Psoas muscle (tissue), 8 donors: Measurements from ENCODE around the gene SETBP1. TPM values are rescaled to one million over a fixed set of nuclear protein-coding genes. Genes with fewer than 3 reads are reported as not detected.

ENCODE experiments used
- ATAC-seq, 4 donors: fragments of 200-7000 bp; cut with Tn5 transposase; one replicate each; pipeline ENCODE4 v1.9.1; 2020; ENCODE audit warnings: moderate library complexity in 3 of 4, mild to moderate bottlenecking in 2 of 4
- DNase-seq, 2 donors: peaks; one replicate each; pipeline ENCODE4 v3.0.0-alpha.2; 2020
- H3K27ac ChIP-seq: fragments of 200-600 bp; one replicate; pipeline ENCODE4 v1.8.0; 2022
- H3K27me3 ChIP-seq, 3 donors: fragments of 200-600 bp in 1 of 3; one replicate each; pipeline versions ENCODE4 v1.6.1 to v1.8.0; 2013 to 2022; ENCODE audit warnings: low read length in 2 of 3, mild to moderate bottlenecking in 2 of 3, moderate library complexity in 1 of 3; ENCODE audit not compliant: insufficient read depth in 3 of 3
- H3K36me3 ChIP-seq, 2 donors: fragments of 200-600 bp in 1 of 2; one replicate each; pipeline versions ENCODE4 v1.6.1 to v1.8.0; 2013 to 2022; ENCODE audit warnings: low read depth in 1 of 2, mild to moderate bottlenecking in 1 of 2, moderate library complexity in 1 of 2; ENCODE audit not compliant: insufficient read depth in 1 of 2
- H3K4me1 ChIP-seq: fragments of 200-600 bp; one replicate; pipeline ENCODE4 v1.8.0; 2022
- H3K4me3 ChIP-seq: fragments of 200-600 bp; one replicate; pipeline ENCODE4 v1.8.0; 2022; ENCODE audit warnings: mild to moderate bottlenecking
- H3K9me3 ChIP-seq: fragments of 200-600 bp; one replicate; pipeline ENCODE4 v1.8.0; 2022
- WGBS, 3 donors: extraction: QIAGEN DNeasy Blood & Tissue Kit; methylation state at CpG; one replicate each; pipeline versions ENCODE4 v1.1.6 to v1.1.7; 2013; 5-methylcytosine and 5-hydroxymethylcytosine counted together
- intact Hi-C, 2 donors: fragments of 100-400 bp; cut with DNase I; formaldehyde crosslinking; loops; one replicate each; pipeline versions ENCODE4 v1.11.0 to v1.14.2; 2022
- polyA plus RNA-seq, 3 donors: library from polyadenylated mRNA; stranded (reverse); fragments of 200-250 nt; gene quantifications; one replicate each; pipeline ENCODE4 v1.2.3, GENCODE V29; 2013
- total RNA-seq, 4 donors: library from RNA; stranded (reverse); fragmentation: NEBNext Ultra II Directional in 2 of 4; extraction: Animal tissue kit (Norgen Biotek cat#: 25700) in 2 of 4; gene quantifications; one replicate each; pipeline versions ENCODE4 v1.2.1 to v1.2.4, GENCODE V29; 2021 to 2023
- TF ChIP-seq, protein P1 (sequence below): fragments of 200-600 bp; IDR thresholded peaks from one replicate; pipeline ENCODE4 v1.8.0; 2022; ENCODE audit warnings: antibody characterized with exemption
- donor health status: healthy with polysubstance abuse.
- donor health status: DM: no; HTN: no; CAD: no; lungs with moderate emphysema.
- donor health status: Bipolar disorder and iron deficiency.
- donor health status: healthy.
- donor health status: DM: yes; HTN: yes; CAD: no.
- donor health status: DM: no; HTN: no; CAD: no.
- donor health status: DM: no; HTN: no; CAD: no.
- donor health status: DM: yes; HTN: yes; CAD: no.

Gene SETBP1
- total and polyA plus RNA-seq, 7 donors = 0.61 to 21.0 (median 10.5) TPM

DNA sequence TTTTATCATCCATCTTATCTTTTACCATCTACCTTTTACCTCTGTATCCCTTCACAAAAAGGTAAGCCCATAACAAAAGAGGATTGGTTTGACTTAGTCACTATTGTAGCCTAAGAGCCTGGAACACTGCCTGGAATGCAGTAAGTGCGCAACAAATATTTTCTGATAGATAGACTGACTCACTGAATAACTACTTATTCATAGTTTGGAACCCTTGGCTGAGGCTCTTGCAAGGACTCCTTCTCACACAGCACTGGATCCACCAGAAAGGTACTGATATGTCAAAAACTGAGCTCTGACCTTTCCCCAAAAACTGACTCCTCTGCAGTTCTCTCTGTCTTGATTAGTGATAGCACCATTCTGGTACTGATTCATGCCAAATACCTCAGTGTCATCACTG is 426.7 kb downstream of the SETBP1 start:
- Histone ChIP-seq H3K27ac (no peak overlapping the region), H3K9me3 (no peaks in the 10 kb centered on the region), H3K36me3 (no peaks in the 10 kb centered on the region), H3K27me3 (peaks cover 0 to 2% (median 0%) of the 10 kb centered on the region in 3 donors), H3K4me1 (no peaks in the 10 kb centered on the region), H3K4me3 (no peak overlapping the region)
- no peak for DNase-seq
- WGBS, 3 donors = 100% methylated on average over 1 of the region's 1 CpG
- TF ChIP-seq, protein P1, sequence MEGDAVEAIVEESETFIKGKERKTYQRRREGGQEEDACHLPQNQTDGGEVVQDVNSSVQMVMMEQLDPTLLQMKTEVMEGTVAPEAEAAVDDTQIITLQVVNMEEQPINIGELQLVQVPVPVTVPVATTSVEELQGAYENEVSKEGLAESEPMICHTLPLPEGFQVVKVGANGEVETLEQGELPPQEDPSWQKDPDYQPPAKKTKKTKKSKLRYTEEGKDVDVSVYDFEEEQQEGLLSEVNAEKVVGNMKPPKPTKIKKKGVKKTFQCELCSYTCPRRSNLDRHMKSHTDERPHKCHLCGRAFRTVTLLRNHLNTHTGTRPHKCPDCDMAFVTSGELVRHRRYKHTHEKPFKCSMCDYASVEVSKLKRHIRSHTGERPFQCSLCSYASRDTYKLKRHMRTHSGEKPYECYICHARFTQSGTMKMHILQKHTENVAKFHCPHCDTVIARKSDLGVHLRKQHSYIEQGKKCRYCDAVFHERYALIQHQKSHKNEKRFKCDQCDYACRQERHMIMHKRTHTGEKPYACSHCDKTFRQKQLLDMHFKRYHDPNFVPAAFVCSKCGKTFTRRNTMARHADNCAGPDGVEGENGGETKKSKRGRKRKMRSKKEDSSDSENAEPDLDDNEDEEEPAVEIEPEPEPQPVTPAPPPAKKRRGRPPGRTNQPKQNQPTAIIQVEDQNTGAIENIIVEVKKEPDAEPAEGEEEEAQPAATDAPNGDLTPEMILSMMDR = no peak
- intact Hi-C loops = no loop called here
- no peak for ATAC-seq

DNA sequence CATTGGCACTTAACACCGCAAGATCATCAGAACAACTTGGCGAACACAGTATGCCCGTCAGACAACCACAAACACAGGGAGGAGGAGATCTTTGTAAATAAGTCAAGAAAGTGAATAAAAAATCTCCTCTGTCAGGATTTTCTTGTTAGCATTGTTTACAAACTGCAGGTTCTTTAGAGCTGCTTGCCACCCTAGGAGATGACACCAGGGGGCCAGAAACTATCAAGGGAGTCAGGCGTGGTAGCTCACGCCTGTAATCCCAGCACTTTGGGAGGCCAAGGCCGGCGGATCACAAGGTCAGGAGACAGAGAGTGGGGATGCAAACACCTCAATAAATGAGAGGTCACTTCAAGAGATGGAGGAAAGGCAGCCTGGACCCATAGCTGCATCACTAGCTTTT is 428.1 kb downstream of the SETBP1 start:
- intact Hi-C loops = loop anchor here in 1 of 2 donors (1.0 kb wide), 1 partner anchor 26 kb away; no protein-coding TSS in a partner anchor
- Histone ChIP-seq H3K27me3 (peaks cover 0 to 2% (median 0%) of the 10 kb centered on the region in 3 donors), H3K4me3 (no peak overlapping the region), H3K9me3 (no peaks in the 10 kb centered on the region), H3K4me1 (no peaks in the 10 kb centered on the region), H3K36me3 (no peaks in the 10 kb centered on the region), H3K27ac (no peak overlapping the region)
- WGBS, 3 donors = 89 to 95% (median 92%) methylated on average over 7 of the region's 7 CpGs
- DNase-seq (no peak), ATAC-seq (no peak)
- TF ChIP-seq, protein P1 = no peak

DNA sequence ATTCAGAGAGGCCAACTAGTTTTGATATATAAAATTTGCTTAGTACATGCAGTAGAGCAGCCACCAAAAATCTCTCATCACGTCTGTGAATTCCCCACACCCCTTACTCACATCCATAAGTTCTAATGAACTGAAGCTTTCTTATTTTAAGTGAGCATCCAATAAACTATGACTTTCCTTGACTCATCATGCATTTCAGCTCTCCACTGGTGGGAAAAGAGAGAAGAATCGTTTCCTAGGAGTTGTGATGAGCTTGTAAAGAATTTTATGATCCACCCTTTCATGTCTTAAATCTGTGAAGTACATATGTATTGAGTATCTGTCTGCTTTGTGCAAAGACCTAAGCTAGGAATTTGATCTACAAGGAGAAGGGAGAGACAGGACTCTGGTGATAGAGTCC is 428.6 kb downstream of the SETBP1 start:
- TF ChIP-seq, protein P1 = no peak
- Histone ChIP-seq H3K4me3 (no peak overlapping the region), H3K9me3 (no peaks in the 10 kb centered on the region), H3K27me3 (peaks cover 0 to 2% (median 0%) of the 10 kb centered on the region in 3 donors), H3K36me3 (no peaks in the 10 kb centered on the region), H3K4me1 (no peaks in the 10 kb centered on the region), H3K27ac (no peak overlapping the region)
- WGBS, 3 donors = 78 to 82% (median 78%) methylated on average over 2 of the region's 2 CpGs
- intact Hi-C loops = no loop called here
- DNase-seq (no peak), ATAC-seq (no peak)

DNA sequence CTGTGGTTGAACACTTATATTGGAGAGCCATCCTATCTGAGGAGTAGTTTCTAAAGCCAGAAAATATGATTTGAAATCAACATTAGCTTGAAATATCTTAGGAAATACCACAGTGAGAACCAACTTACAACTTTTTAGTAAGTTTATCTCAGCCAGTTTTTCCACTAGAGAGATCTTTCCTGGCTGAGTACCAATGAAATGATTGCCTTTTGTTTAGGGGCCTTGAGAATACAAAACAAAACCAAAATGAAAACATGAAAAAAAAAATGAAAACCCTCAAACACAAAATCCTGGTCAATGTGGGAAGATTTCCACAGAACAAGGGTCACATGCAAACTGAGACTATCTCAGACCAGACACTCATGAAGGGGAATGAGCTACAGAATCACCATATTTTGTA is 429.0 kb downstream of the SETBP1 start:
- Histone ChIP-seq H3K4me1 (no peaks in the 10 kb centered on the region), H3K9me3 (no peaks in the 10 kb centered on the region), H3K27ac (no peak overlapping the region), H3K4me3 (no peak overlapping the region), H3K27me3 (peaks cover 0 to 2% (median 0%) of the 10 kb centered on the region in 3 donors), H3K36me3 (no peaks in the 10 kb centered on the region)
- DNase-seq (no peak), ATAC-seq (no peak)
- intact Hi-C loops = no loop called here
- TF ChIP-seq, protein P1 = no peak
